HCT116 (cell line): ENCODE data around the gene HLA-DOA. TPM values are rescaled to one million over a fixed set of nuclear protein-coding genes. Genes with fewer than 3 reads are reported as not detected.

Source experiments
- ATAC-seq: fragments of 200-7000 bp; cut with Tn5 transposase; 2 replicates; pipeline ENCODE4 v1.9.1; 2020; ENCODE audit warnings: mild to moderate bottlenecking, moderate library complexity
- BruUV-seq: library from RNA; stranded (reverse); fragments of 400-500 nt; replicated peaks from 2 replicates; lab custom pipeline; 2021; lab: Mats Ljungman, UMichigan
- CTCF ChIA-PET: fragments of 300-600 bp; sonication (Branson Sonifier 250); formaldehyde crosslinking; loops from one replicate; lab custom pipeline; 2021; ENCODE audit warnings: antibody characterized with exemption; lab: Charles Lee
- POLR2A ChIA-PET: fragments of 300-600, 350-600 bp; sonication (Branson Sonifier 250); formaldehyde crosslinking; loops from one replicate; lab custom pipeline; 2021; ENCODE audit warnings: antibody characterized with exemption; lab: Charles Lee
- RAD21 ChIA-PET, 2 experiments: fragments of 300-600 bp; sonication (Branson Sonifier 250); formaldehyde crosslinking; loops; one replicate each; lab custom pipeline; 2023; ENCODE audit warnings: low total read pairs in 2 of 2; ENCODE audit not compliant: uncharacterized antibody in 2 of 2, unreplicated experiment in 2 of 2, low non-redundant PET in 1 of 2; lab: Charles Lee
- DNase-seq: peaks from one replicate; pipeline ENCODE4 v3.0.0-alpha.2; 2010; ENCODE audit warnings: low read depth, low spot score
- H2AFZ ChIP-seq: fragments of 200-600 bp; shearing (Covaris generic), sonication (generic); 2 replicates; pipeline ENCODE4 v1.6.1; 2017; ENCODE audit warnings: low read depth, mixed run types, mixed read lengths, antibody characterized with exemption, low read length; ENCODE audit not compliant: poor library complexity, severe bottlenecking
- H3K27ac ChIP-seq: 2 replicates; pipeline ENCODE4 v1.5.1; 2012; ENCODE audit warnings: low read depth, low read length
- H3K27me3 ChIP-seq: fragments of 200-600 bp; sonication (generic); 2 replicates; pipeline ENCODE4 v1.6.1; 2016; ENCODE audit warnings: mixed run types, low read length, mixed read lengths; ENCODE audit not compliant: insufficient read depth
- H3K36me3 ChIP-seq, 2 experiments: fragments of 200-500 bp in 1 of 2; fragments of 200-600 bp in 1 of 2; sonication (Bioruptor generic) in 1 of 2; sonication (generic) in 1 of 2; 2 replicates each; pipeline versions ENCODE4 v1.5.1 to v1.6.1; 2014 to 2016; ENCODE audit warnings: low read length in 2 of 2, inconsistent platforms in 1 of 2, mixed read lengths in 1 of 2, mixed run types in 1 of 2; ENCODE audit not compliant: insufficient read depth in 2 of 2, control insufficient read depth in 1 of 2
- H3K4me1 ChIP-seq, 2 experiments: fragments of 200-600 bp in 1 of 2; sonication (generic) in 1 of 2; 2 replicates each; pipeline versions ENCODE4 v1.5.1 to v1.6.1; 2012 to 2017; ENCODE audit warnings: low read length in 2 of 2, inconsistent platforms in 1 of 2, mild to moderate bottlenecking in 1 of 2, mixed read lengths in 1 of 2, mixed run types in 1 of 2, moderate library complexity in 1 of 2; ENCODE audit not compliant: insufficient read depth in 2 of 2, control insufficient read depth in 1 of 2
- H3K4me2 ChIP-seq: fragments of 200-600 bp; sonication (generic); 2 replicates; pipeline ENCODE4 v1.6.1; 2017; ENCODE audit warnings: mixed run types, low read length, mixed read lengths
- H3K4me3 ChIP-seq, 2 experiments: fragments of 200-600 bp in 1 of 2; sonication (generic) in 1 of 2; replicated peaks in 1 of 2; 2 replicates each; pipeline ENCODE4 v1.5.1; 2011 to 2016; ENCODE audit warnings: low read length in 2 of 2, control low read depth in 1 of 2, low read depth in 1 of 2, mild to moderate bottlenecking in 1 of 2, mixed read lengths in 1 of 2, mixed run types in 1 of 2
- H3K79me2 ChIP-seq: fragments of 200-600 bp; sonication (generic); 2 replicates; pipeline ENCODE4 v1.6.1; 2017; ENCODE audit warnings: mild to moderate bottlenecking, mixed run types, low read length, moderate library complexity, mixed read lengths; ENCODE audit not compliant: insufficient read depth
- H3K9ac ChIP-seq: fragments of 200-600 bp; sonication (generic); 2 replicates; pipeline ENCODE4 v1.6.1; 2016; ENCODE audit warnings: low read length, mixed read lengths
- H3K9me2 ChIP-seq: fragments of 200-600 bp; sonication (generic), shearing (Covaris generic); 2 replicates; pipeline ENCODE4 v1.6.1; 2017; ENCODE audit warnings: mixed run types, mild to moderate bottlenecking, moderate library complexity; ENCODE audit not compliant: insufficient read depth
- H3K9me3 ChIP-seq, 2 experiments: fragments of 200-500 bp in 1 of 2; fragments of 200-600 bp in 1 of 2; sonication (Bioruptor generic) in 1 of 2; sonication (generic) in 1 of 2; 2 replicates each; pipeline ENCODE4 v1.6.1; 2014 to 2017; ENCODE audit warnings: low read length in 2 of 2, mixed read lengths in 2 of 2, inconsistent platforms in 1 of 2, low read depth in 1 of 2, mild to moderate bottlenecking in 1 of 2, mixed run types in 1 of 2, moderate library complexity in 1 of 2; ENCODE audit not compliant: control insufficient read depth in 1 of 2, insufficient read depth in 1 of 2
- H4K20me1 ChIP-seq: fragments of 200-600 bp; sonication (generic), shearing (Covaris generic); 2 replicates; pipeline ENCODE4 v1.6.1; 2017; ENCODE audit warnings: mixed run types, mild to moderate bottlenecking, moderate library complexity; ENCODE audit not compliant: insufficient read depth
- CBX3 ChIP-seq: IDR thresholded peaks from 2 replicates; pipeline ENCODE4 v1.6.1; 2012; ENCODE audit warnings: low read depth
- POLR2AphosphoS5 ChIP-seq: IDR thresholded peaks from 2 replicates; pipeline ENCODE4 v1.6.1; 2011; ENCODE audit warnings: mild to moderate bottlenecking, low read depth, low read length, moderate library complexity
- RAD21 ChIP-seq: IDR thresholded peaks from 2 replicates; pipeline ENCODE4 v1.6.1; 2012; ENCODE audit warnings: low read depth, mild to moderate bottlenecking
- ZFX ChIP-seq: fragments of 450-650 bp; IDR thresholded peaks from 2 replicates; pipeline ENCODE4 v1.6.1; 2017
- intact Hi-C: fragments of 100-400 bp; cut with micrococcal nuclease; formaldehyde crosslinking; loops from 2 replicates; pipeline ENCODE4 v1.10.0; 2022
- total RNA-seq: library from RNA; stranded (reverse); gene quantifications from one replicate; pipeline ENCODE4 v1.2.1, GENCODE V29; 2021; ENCODE audit not compliant: unreplicated experiment
- TF ChIP-seq, protein P1 (sequence below): IDR thresholded peaks from 2 replicates; pipeline ENCODE4 v1.6.1; 2012; ENCODE audit warnings: low read depth
- TF ChIP-seq, protein P2 (sequence below), 3 experiments: fragments of 200-600 bp in 1 of 3; sonication (generic) in 1 of 3; IDR thresholded peaks in 2 of 3; conservative IDR thresholded peaks in 1 of 3; 2 replicates each; pipeline ENCODE4 v1.5.1; 2012 to 2017; ENCODE audit warnings: low read depth in 2 of 3, low read length in 2 of 3, antibody characterized with exemption in 1 of 3, borderline replicate concordance in 1 of 3, control low read depth in 1 of 3, mild to moderate bottlenecking in 1 of 3, mixed read lengths in 1 of 3, mixed run types in 1 of 3, moderate library complexity in 1 of 3; ENCODE audit not compliant: insufficient read depth in 1 of 3

HLA-DOA gene
- total RNA-seq, 1 experiment from 2014 or later, result 0.39 TPM

DNA sequence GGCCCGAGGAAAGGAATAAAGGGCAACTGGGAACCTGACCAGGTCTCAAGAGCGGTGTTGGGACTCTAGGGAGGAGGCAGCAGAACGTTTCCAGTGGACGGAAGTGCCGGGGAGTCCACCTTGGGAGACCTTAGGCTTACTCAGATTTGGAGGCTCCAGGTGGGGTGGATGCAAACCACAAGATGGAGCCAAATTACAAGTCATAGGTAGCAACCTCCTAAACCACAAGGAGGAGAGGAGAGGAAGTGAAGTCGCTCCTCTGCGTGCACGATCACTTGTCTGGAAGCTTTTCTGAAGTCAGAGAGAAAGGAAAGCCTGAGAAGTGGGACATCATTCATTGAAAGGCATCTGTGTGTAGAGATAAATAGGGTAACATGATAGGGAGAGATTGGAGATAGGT is 9.3 kb downstream of the HLA-DOA start:
- Histone ChIP-seq H4K20me1 (no peaks in the 10 kb centered on the region), H3K36me3 (no peaks in the 10 kb centered on the region), H3K4me2 (peak overlapping the region; percentile 16; the same call in 1 of the 2 replicates), H3K9ac (no peak overlapping the region), H3K9me2 (no peaks in the 10 kb centered on the region), H3K27ac (no peak overlapping the region), H2AFZ (peak overlapping the region; percentile 84)
- intact Hi-C loops, result loop anchor here (1.0 kb wide), 1 partner anchor 249 kb away; no protein-coding TSS in a partner anchor
- DNase-seq, result peak; percentile 66
- no peak for TF ChIP-seq ZFX
- TF ChIP-seq, protein P1, sequence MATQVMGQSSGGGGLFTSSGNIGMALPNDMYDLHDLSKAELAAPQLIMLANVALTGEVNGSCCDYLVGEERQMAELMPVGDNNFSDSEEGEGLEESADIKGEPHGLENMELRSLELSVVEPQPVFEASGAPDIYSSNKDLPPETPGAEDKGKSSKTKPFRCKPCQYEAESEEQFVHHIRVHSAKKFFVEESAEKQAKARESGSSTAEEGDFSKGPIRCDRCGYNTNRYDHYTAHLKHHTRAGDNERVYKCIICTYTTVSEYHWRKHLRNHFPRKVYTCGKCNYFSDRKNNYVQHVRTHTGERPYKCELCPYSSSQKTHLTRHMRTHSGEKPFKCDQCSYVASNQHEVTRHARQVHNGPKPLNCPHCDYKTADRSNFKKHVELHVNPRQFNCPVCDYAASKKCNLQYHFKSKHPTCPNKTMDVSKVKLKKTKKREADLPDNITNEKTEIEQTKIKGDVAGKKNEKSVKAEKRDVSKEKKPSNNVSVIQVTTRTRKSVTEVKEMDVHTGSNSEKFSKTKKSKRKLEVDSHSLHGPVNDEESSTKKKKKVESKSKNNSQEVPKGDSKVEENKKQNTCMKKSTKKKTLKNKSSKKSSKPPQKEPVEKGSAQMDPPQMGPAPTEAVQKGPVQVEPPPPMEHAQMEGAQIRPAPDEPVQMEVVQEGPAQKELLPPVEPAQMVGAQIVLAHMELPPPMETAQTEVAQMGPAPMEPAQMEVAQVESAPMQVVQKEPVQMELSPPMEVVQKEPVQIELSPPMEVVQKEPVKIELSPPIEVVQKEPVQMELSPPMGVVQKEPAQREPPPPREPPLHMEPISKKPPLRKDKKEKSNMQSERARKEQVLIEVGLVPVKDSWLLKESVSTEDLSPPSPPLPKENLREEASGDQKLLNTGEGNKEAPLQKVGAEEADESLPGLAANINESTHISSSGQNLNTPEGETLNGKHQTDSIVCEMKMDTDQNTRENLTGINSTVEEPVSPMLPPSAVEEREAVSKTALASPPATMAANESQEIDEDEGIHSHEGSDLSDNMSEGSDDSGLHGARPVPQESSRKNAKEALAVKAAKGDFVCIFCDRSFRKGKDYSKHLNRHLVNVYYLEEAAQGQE, result no peak
- TF ChIP-seq, protein P2, sequence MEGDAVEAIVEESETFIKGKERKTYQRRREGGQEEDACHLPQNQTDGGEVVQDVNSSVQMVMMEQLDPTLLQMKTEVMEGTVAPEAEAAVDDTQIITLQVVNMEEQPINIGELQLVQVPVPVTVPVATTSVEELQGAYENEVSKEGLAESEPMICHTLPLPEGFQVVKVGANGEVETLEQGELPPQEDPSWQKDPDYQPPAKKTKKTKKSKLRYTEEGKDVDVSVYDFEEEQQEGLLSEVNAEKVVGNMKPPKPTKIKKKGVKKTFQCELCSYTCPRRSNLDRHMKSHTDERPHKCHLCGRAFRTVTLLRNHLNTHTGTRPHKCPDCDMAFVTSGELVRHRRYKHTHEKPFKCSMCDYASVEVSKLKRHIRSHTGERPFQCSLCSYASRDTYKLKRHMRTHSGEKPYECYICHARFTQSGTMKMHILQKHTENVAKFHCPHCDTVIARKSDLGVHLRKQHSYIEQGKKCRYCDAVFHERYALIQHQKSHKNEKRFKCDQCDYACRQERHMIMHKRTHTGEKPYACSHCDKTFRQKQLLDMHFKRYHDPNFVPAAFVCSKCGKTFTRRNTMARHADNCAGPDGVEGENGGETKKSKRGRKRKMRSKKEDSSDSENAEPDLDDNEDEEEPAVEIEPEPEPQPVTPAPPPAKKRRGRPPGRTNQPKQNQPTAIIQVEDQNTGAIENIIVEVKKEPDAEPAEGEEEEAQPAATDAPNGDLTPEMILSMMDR (IDR thresholded peaks at IDR 0.05 in 2 of 3, conservative IDR thresholded peaks at IDR 0.05 in 1 of 3; ENCODE audit: borderline replicate concordance in 1 of 3, insufficient read depth in 1 of 3, low read depth in 2 of 3, low read length in 2 of 3), result peak; percentile 53 to 70 (median 63); a peak in 5 of 6 replicates
- no peak for TF ChIP-seq POLR2AphosphoS5
- peak; percentile 86 for TF ChIP-seq RAD21
- TF ChIP-seq CBX3, result 0 out of 2 replicates have a peak, but pooled peaks have one; percentile 25
- TF ChIP-seq, all 23 proteins: peak for 3
- Histone ChIP-seq H3K79me2 (no peaks in the 10 kb centered on the region), H3K4me1 (0 out of 4 replicates have a peak, but pooled peaks cover 0 to 5% of the 10 kb centered on the region in 2 experiments), H3K27me3 (no peaks in the 10 kb centered on the region), H3K9me3 (no peaks in the 10 kb centered on the region), H3K4me3 (no peak overlapping the region)
- no TSS peak for BruUV-seq
- peak; percentile 96 for ATAC-seq
- CTCF ChIA-PET, result interaction anchor here (0.9 to 2.5 kb wide), 4 partner anchors 12 to 126 kb away, joined by 3 to 8 read pairs (median 5); no protein-coding TSS in a partner anchor
- POLR2A ChIA-PET, result interaction anchor here (0.9 kb wide), 1 partner anchor 248 kb away, joined by 3 read pairs; no protein-coding TSS in a partner anchor
- RAD21 ChIA-PET, result interaction anchor here (0.7 to 1.0 kb wide), 2 partner anchors 49 to 345 kb away, joined by 3 to 4 read pairs; no protein-coding TSS in a partner anchor
